Peyer's patch (tissue), 4 donors: ENCODE measurements around the gene CDC20.

Source experiments
- CTCF ChIP-seq, 6 experiments: fragments of 450-650 bp in 4 of 6; fragments of 200-600 bp in 2 of 6; sonication (generic) in 1 of 6; IDR thresholded peaks; one replicate each; pipeline ENCODE4 v1.5.1; 2017 to 2019; ENCODE audit warnings: antibody characterized with exemption in 6 of 6, mild to moderate bottlenecking in 3 of 6, moderate library complexity in 1 of 6
- POLR2A ChIP-seq, 2 donors: fragments of 450-650 bp; IDR thresholded peaks; one replicate each; pipeline ENCODE4 v1.5.1; 2017; ENCODE audit warnings: antibody characterized with exemption in 2 of 2, mild to moderate bottlenecking in 2 of 2, moderate library complexity in 2 of 2

GRCh38 chr1:43318831-43319230, 40.0 kb upstream of the CDC20 start:
- TF ChIP-seq CTCF (IDR thresholded peaks at IDR 0.05) (no peak), POLR2A (IDR thresholded peaks at IDR 0.05) (no peak)
